ENCODE data around the gene CCDC88C.

- peak; percentile 20 for TF ChIP-seq POLR2AphosphoS5 (IDR thresholded peaks at IDR 0.05)
- no peak for TF ChIP-seq CTCF (IDR thresholded peaks at IDR 0.05)
- no peak for TF ChIP-seq POLR2A (IDR thresholded peaks at IDR 0.05)
These were observed 119.0 kb downstream of the CCDC88C start for GRCh38 chr14:91298576-91298975.

Data from prostate gland (tissue), 2 donors.